ENCODE results near the gene EHD4. TPM values are rescaled to one million over a fixed set of nuclear protein-coding genes. Genes with fewer than 3 reads are reported as not detected.

Gene EHD4
- total RNA-seq, 1 donor from 2014 or later: 19.8 TPM

DNA sequence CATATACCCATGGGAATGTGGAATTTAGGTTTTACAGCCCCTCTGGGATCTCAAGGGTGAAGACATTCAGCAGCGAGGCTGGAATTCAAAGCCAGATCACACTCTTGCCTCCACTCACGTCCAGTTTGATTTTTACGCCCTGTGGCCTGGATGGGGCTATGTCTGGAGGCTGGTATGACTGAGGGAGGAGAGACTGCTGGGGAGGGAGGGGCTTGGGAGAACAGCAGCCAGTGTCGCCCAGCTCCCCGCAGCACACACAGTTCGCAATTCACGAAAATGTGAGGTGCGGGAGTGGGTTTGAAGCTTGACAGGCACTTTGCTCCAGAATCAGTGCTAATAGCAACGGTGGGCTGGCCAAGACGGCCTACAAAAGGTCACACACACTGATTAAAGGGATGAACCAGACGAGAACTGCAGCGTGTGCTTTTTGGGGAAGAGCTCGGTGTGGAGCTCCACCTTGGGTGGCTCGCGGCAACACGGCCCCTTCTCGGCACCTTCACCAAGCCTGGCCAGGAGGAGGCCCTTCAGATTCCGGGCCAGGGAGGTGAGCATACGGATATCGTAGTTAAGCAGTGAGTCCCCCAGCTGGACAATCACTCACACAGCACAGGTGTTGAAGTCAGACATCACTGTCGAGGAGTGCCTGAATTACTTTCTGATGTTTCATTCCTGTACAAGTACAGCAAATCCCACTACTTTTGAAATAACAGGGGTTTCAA lies 16.4 kb downstream of the EHD4 start:
- no peak for DNase-seq

- DNase-seq: no peak
Measured at GRCh38 chr15:41955100-41955499, 17.3 kb downstream of the EHD4 start.

DNA sequence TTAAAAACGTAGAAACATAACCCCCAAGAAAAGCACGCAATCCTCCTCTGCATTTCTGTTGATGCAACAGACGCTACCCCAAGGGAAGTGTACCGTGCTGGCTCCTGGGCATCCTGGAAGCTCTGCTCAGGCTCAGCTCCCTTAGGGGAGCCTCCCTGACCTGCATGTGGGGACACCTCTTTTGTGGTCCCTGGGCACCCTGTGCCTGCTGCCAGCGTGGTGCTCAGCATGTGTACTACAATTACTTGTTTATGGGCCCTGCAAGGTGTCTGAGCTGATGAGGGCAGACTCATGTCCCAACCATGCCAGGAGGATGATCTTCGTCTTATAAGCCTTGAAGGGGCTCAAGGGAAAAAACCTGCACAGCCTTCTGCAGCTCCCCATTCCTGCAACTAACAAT lies 18.3 kb downstream of the EHD4 start:
- no peak for DNase-seq

DNA sequence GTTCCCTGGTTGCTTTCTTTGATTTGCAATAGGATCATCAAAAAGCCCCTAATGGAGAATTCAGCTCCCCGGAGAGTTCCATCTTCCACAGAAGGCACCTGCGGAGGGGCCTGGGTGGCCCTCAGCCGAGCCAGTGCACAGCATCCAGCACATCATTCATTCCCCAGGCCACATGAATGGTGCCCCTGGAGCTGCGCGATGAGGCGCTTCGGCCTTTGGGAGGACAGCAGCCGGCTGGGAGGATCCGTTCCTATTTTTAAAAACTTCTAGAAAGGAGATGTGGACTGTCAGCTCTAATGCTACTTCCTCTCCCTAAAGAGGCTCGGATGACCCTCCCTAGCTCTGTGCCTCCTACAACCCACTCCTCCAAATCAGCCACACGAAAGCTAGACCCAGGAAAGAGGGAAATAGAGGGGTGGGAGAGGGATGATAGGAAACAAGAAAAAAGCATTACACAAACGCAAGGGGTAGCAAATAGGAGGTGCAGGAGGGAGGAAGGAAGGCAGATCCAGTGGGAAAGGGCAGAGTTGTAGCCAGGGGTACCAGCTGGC lies 20.3 kb downstream of the EHD4 start:
- DNase-seq: no peak

GRCh38 chr15:41951571-41951970 lies 20.8 kb downstream of the EHD4 start:
- DNase-seq: no peak

DNA sequence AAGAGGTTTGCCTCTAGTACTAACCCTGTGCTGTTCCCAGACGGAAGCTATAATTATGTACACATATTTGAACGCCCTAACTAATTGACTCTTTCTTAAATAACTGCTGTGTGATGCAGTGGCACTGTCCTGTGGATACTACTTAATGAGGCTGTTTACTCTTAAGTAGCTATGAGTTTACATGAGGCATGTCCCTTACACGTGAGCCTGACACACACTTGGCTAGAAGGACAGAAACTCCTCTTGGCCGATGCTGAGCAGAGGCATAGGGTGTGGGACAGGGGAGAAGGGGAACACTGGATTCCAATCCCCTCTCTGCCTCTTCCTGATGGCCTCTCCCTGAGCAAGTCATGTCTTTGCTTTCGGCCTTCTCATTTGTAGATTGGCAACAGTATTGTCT lies 21.9 kb downstream of the EHD4 start:
- no peak for DNase-seq

DNA sequence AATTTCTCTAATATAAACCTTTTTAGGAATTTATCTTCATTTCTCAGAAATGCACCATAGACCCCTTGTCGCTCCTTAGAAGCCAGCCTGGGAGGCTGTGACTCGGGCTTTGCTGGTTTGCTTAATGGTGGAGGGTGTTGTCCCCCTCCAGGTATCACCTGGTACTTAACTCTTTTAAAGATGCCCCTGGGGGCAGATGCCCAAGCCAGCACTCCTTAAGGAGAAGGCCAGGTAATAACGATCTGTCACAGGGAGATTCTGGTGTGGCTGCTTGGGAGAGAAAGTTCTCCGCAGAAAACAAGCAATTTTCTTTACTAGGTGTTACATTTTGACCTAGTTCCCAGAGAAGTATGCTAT lies 22.3 kb downstream of the EHD4 start:
- no peak for DNase-seq

DNA sequence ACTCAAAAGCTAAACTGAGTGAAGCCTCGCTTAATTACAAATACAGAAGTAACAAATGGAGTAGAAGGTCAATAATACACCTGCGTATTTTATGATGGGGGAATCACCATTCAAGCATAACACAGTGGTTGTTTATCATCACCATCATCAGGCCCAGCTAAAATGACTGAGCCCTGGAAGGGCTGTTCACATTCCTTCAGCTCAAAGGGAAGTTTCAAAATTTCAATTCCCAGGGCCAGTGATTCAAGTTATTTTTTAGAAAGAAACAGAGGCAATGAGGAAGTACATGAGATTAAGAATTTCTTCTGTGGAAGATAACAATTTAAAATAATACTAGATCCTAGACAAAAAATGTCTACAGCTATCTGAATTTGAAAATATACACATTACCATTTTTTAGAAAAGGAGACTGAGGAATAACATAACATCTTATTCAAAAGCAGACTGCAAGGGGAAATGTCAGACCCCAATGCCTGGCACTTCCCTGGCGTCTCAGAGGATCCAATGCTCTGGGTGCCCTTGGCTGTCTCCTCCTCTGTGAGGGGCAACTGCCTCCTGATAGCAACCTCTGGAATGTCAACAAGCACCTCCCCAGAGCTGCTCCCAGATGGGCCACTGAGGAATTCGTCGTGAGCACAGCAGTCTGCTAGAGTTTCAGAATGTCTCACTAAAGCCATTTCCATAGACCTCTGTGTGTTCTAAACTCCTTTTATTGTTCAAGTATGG lies 22.8 kb downstream of the EHD4 start:
- no peak for DNase-seq

DNA sequence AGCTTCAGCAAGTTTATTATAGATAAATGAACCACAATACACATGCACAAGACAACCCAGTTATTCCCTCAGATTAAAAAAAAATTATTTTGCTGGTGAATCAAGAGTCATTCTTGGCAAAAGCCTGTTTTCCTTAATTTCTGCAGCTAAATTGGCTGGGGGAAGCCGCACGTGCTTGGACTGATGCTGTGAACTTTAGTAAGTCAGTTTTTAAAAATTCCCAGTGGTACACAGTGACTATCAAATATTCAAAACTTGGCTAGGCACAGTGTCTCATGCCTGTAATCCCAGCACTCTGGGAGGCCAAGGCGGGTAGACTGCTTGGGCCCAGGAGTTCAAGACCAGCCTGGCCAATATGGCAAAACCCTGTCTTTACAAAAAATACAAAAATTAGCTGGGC lies 23.9 kb downstream of the EHD4 start:
- DNase-seq: no peak

GRCh38 chr15:41946970-41947369 lies 25.4 kb downstream of the EHD4 start:
- no peak for DNase-seq

DNA sequence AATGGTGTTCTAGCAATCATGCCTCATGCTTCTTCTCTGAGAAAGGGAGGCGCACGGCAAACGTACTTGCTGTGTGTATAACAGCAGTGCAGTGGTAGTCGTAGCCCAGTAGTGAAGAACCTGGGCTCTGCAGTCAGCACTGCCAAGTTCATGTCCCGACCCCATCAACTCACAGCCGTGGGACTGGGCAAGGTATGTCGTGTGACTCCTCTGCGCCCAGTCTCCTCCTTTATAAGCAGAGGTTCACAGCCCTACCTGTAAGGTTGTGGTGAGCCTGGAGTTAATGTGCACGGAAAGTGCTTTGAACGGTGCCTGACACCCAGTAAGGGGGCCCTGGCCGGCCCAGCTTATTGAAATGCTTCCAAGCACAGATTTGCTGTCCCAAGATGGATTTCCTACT lies 26.6 kb downstream of the EHD4 start:
- no peak for DNase-seq

- DNase-seq: no peak
Measured at GRCh38 chr15:41945221-41945620, 27.1 kb downstream of the EHD4 start.

GRCh38 chr15:41944313-41944940 lies 27.9 kb downstream of the EHD4 start:
- peak; percentile 76 for DNase-seq

GRCh38 chr15:41943543-41944312 lies 28.6 kb downstream of the EHD4 start:
- no peak for DNase-seq

GRCh38 chr15:41942886-41943285 lies 29.5 kb downstream of the EHD4 start:
- DNase-seq: no peak

DNA sequence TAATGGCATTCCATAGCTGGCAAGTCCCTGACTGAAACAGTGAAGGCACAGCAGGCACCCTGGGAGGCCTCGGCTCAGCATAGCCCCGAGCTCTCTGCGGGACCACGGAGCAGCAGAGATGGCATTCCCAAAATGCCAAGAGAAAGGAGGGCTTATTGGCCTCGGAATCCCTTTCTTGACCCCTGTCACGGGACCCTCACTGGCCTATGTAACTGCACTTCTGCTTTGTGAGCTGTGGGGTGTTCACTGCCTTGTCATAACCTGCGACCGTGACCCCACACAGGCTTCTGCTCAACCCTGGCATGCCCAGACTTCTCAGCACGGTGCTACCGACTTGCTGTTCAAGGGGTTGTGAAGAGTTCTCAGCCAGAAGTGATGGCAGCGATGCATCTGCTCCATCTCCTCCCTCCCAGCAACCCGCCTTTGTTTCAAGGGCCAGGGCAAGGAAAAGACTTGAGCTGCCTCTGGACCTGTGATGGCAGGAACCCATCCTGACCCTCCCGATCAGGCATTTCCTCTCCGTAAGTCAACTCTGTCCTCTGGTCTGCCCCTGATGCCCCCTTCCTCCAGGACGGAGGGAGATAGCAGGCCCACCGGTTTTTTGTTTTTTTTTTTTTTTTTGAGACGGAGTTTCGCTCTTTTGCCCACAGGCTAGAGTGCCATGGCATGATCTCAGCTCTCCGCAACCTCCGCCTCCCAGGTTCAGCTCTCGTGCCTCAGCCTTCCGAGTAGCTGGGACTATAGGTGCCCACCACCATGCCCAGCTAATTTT lies 30.5 kb downstream of the EHD4 start:
- no peak for DNase-seq

- DNase-seq: no peak
Measured at GRCh38 chr15:41940441-41940857, 31.9 kb downstream of the EHD4 start.

GRCh38 chr15:41939986-41940385 lies 32.4 kb downstream of the EHD4 start:
- no peak for DNase-seq

DNA sequence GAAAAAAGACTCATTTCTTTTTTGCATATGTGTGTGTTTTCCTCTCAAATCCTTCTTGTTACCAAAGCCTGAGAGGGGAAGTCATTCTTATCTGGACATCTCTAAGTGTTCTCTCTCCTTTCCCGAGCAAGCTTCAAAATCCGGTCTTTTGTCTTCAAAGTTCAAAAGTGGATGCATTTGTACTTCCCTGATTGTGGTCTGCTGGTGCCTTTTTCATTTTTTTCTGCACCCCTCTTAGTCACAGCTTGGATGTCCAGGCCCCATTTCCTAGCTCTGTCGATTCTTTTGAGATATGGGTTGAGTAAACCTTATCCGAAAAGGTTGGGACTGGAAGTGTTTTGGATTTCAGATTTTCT lies 34.8 kb downstream of the EHD4 start:
- DNase-seq: no peak

DNA sequence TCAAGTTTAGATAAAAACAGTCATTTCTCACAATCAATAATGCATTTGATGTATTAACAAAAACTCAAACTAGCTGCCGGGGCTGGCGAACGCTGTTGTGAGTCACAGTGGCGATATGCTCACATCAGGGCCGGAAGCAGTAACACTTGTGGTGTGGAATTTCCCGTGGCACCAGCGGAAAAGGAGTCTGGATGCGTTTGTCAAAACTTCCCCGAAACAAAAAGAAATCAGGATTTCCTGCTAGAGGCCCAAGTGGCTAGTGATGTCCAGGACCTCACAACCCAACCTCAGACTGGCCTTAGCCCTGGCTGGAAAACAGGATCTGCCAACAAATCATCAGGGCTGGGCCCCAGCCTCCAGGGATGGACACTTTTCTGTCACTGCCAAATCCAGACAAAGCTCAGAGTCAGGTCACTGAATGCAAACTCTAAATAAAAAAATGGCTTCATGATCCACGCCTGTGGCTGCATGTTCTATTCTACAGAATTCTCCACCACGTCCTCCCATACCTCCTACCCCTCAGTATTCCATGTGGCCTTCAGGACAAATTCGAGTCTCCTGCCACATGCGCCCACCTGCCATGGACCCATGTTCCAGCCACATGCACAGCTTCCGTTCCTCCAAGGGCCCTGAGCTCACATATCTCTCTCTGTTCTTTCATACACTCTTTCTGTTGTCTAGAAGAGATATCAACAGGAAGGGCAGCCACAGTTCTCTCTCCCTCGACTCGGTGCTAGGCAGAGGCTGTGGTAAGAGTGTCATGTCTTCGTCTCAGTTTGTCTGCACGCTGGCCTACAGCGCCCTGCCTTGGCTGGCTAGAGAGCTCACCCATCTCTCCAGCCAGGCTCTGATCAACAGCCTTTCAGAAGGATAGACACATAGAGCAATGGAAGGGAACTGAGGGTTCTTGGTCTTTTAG lies 35.4 kb downstream of the EHD4 start:
- DNase-seq: peak; percentile 26

- DNase-seq: no peak
Measured at GRCh38 chr15:41936155-41936554, 36.2 kb downstream of the EHD4 start.
